ENCODE results near the gene BCL2. TPM values are rescaled to one million over a fixed set of nuclear protein-coding genes. Genes with fewer than 3 reads are reported as not detected.
"Not testable (repeated sequence)": the region's sequence is repeated elsewhere in the genome, so short reads cannot be mapped to it uniquely, and the experiment has no call there.

Gene BCL2
- total RNA-seq, 2 experiments from 2014 or later = 102 to 109 TPM

DNA sequence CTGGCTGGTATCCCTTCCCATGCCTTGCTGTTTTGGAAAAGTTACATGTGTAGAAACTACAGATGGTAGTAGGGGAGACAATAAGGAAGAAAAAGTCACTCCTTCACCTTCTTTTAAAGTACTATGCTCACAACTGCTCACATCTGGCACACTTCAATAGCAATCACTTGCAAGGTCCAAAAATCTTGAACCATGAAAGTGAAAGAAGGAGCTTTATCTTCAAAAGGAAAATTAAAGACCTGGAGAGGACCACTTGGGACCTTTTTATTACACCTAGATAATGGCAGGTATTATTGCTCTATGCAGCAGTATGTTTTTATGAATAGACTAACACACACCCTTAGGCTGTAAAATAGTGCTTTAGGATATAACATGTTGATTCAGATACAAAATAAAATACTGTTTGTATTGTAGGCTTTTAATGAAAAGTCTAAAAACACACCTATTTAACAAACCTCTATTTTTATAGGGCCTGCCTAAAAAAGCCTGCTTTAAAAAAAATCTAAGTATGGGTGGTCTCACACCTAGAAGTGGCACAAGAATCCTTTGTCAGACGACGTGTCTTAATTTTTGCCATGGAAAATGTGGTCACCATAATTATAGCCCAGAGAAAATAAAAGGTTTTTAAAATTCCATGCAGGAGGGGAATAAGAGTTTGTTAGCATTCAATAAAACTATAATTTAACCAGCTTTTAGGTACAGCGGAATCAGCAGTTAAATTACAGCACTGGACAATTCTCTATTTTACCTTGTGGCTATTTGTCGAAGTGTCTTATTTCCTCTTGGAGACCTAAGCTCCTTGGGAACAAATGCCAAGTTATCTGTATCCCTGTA is 124.0 kb downstream of the BCL2 start:
- Mint-ChIP-seq H3K4me3 (no peak overlapping the region), H3K36me3 (ENCODE audit: low read depth) (peaks cover 29% of the 10 kb centered on the region), H3K27me3 (no peaks in the 10 kb centered on the region), H3K9me3 (no peaks in the 10 kb centered on the region), H3K4me1 (peaks cover 29% of the 10 kb centered on the region), H3K27ac (peak overlapping the region; percentile 2)
- CTCF ChIA-PET = interaction anchor here (0.9 to 3.4 kb wide), 5 partner anchors 10 to 144 kb away, joined by 3 to 26 read pairs (median 3); partner anchors contain the start of gene BCL2
- POLR2A ChIA-PET = interaction anchor here (0.7 to 4.4 kb wide), 9 partner anchors 9 to 122 kb away, joined by 3 to 37 read pairs (median 16); no protein-coding TSS in a partner anchor
- no peak for DNase-seq

DNA sequence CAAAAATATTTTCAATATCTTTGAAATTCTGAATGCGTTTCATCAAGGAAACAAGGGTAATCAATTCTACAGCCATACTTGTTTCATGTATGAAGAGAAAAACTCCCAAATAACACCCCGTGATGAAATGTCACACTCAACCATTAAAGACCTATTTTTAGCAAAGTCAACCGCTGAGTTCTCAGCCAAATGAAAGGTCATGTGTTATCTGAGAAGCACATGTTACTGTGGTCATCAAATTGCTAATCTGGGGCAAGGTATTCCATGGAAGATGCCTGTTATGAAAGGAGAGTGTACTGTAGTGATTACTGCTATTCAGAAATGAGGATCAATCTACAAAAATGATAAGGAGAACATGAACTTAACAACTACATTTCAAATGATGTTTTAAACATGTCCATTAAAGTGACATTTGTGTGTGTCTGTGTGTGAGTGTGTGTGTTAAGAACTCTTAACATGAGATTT is 126.7 kb downstream of the BCL2 start:
- CTCF ChIA-PET = no interaction called here
- no peak overlapping the region for H3K27ac Mint-ChIP-seq
- peaks cover 46% of the 10 kb centered on the region for H3K4me1 Mint-ChIP-seq
- POLR2A ChIA-PET = interaction anchor here (1.8 to 2.1 kb wide), 2 partner anchors 31 to 125 kb away, joined by 4 to 5 read pairs; no protein-coding TSS in a partner anchor
- H3K27me3 Mint-ChIP-seq = no peaks in the 10 kb centered on the region
- H3K9me3 Mint-ChIP-seq = no peaks in the 10 kb centered on the region
- no peak overlapping the region for H3K4me3 Mint-ChIP-seq
- DNase-seq = no peak
- peaks cover 37% of the 10 kb centered on the region for H3K36me3 Mint-ChIP-seq (ENCODE audit: low read depth)

DNA sequence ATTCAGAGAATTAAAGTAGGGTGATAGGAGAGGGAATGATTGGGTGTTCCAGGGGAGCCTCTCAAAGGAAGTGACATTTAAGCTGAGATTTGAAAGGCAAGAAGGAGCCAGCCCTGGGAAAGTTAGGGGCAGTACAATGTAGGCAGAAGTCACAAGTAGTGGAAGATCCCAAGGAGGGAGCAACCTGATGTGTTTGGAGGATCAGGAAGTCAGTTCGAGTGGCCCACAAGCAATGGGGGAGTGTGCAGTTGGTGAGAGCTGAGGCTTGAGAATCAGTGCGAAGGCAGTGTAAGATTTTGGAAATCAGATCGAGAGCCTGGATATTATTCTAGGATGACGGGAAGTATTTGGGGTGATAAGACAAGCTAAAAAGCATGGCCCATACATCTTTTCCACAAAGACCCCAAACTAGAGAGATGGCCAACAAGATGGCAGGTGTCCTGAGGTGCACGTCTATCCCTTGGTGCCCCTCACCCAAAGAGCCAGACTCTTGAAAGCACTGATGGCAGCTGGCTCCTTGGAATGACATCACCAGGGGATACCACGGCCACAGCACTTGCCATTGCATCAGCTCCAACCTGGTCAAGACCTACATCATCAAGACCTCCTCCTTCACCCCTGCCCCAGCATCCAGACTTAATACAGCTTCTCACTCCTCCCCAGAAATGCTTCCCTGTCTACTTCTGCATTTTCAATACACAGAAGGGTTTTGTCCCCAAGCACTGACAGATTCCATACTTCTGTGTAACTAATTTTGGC is 127.3 kb downstream of the BCL2 start:
- no peak for DNase-seq
- Mint-ChIP-seq H3K9me3 (no peaks in the 10 kb centered on the region), H3K4me3 (no peak overlapping the region), H3K27ac (no peak overlapping the region), H3K27me3 (no peaks in the 10 kb centered on the region), H3K36me3 (ENCODE audit: low read depth) (peaks cover 40% of the 10 kb centered on the region), H3K4me1 (peaks cover 52% of the 10 kb centered on the region)
- POLR2A ChIA-PET = interaction anchor here (0.8 to 2.1 kb wide), 3 partner anchors 31 to 126 kb away, joined by 3 to 5 read pairs (median 4); no protein-coding TSS in a partner anchor
- CTCF ChIA-PET = no interaction called here

DNA sequence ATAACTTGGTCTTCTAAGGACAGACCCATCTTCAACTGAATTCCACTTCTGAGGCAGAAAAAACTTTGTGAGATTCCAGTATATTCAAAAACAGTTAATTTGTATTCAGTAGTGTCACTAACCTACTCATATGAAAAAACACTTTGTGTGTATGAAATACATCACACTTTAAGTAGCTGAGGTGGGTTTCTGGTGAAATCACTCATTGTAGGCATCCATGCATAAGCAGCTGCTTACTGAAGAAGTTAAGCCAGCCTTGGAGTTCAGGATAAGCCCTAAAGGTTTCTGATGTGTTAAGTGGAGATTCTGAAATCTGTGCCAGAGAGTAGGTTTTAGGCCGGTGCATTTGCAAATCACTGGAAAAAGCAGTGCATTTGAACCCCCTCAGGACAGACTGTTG is 128.2 kb downstream of the BCL2 start:
- Mint-ChIP-seq H3K27me3 (no peaks in the 10 kb centered on the region), H3K4me3 (no peak overlapping the region), H3K36me3 (ENCODE audit: low read depth) (peaks cover 45% of the 10 kb centered on the region), H3K27ac (no peak overlapping the region), H3K9me3 (no peaks in the 10 kb centered on the region), H3K4me1 (peaks cover 61% of the 10 kb centered on the region)
- ChIA-PET POLR2A (interaction anchor here (1.4 to 2.1 kb wide), 3 partner anchors 9 to 126 kb away, joined by 3 to 5 read pairs (median 4); no protein-coding TSS in a partner anchor), CTCF (no interaction called here)
- DNase-seq = no peak

DNA sequence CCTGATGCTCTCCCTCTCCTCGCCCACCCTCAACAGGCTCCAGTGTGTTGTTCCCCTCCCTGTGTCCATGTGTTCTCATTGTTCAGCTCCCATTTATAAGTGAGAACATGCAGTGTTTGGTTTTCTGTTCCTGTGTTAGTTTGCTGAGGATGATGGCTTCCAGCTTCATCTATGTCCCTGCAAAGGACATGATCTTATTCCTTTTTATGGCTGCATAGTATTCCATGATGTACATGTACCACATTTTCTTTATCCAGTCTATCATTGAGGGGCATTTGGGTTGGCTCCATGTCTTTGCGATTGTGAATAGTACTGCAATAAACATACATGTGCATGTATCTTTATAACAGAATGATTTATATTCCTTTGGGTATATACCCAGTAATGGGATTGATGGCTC is 128.7 kb downstream of the BCL2 start:
- peaks cover 45% of the 10 kb centered on the region for H3K36me3 Mint-ChIP-seq (ENCODE audit: low read depth)
- CTCF ChIA-PET, H3K27ac Mint-ChIP-seq, H3K9me3 Mint-ChIP-seq, H3K4me3 Mint-ChIP-seq, H3K27me3 Mint-ChIP-seq, DNase-seq: not testable (repeated sequence)
- H3K4me1 Mint-ChIP-seq = peaks cover 64% of the 10 kb centered on the region
- POLR2A ChIA-PET = interaction anchor here (1.4 to 2.1 kb wide), 3 partner anchors 8 to 127 kb away, joined by 3 to 5 read pairs (median 4); no protein-coding TSS in a partner anchor

DNA sequence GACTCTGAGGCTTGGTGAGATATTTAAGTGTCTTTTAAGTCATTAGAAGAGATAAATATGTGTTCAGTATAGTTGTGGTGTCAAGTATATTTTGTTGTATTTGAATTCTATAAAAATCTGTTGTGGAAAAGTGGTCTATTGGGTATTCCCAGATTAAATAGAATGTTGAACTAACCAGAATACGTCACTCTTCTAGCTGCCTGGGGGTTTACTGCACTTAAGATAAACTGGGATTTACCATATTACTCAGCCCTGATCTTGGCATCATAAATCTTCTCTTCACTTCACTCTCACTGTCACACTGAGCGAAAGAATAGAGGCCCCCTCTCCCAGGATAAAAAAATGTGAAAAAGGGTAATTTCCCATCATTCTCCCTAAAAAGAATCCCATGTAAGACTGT is 129.8 kb downstream of the BCL2 start:
- peaks cover 61% of the 10 kb centered on the region for H3K4me1 Mint-ChIP-seq
- ChIA-PET POLR2A (no interaction called here), CTCF (interaction anchor here (0.7 kb wide), 1 partner anchor 34 kb away, joined by 4 read pairs; no protein-coding TSS in a partner anchor)
- no peak overlapping the region for H3K27ac Mint-ChIP-seq
- no peaks in the 10 kb centered on the region for H3K9me3 Mint-ChIP-seq
- no peaks in the 10 kb centered on the region for H3K27me3 Mint-ChIP-seq
- H3K36me3 Mint-ChIP-seq (ENCODE audit: low read depth) = peaks cover 46% of the 10 kb centered on the region
- DNase-seq = no peak
- H3K4me3 Mint-ChIP-seq = no peak overlapping the region

DNA sequence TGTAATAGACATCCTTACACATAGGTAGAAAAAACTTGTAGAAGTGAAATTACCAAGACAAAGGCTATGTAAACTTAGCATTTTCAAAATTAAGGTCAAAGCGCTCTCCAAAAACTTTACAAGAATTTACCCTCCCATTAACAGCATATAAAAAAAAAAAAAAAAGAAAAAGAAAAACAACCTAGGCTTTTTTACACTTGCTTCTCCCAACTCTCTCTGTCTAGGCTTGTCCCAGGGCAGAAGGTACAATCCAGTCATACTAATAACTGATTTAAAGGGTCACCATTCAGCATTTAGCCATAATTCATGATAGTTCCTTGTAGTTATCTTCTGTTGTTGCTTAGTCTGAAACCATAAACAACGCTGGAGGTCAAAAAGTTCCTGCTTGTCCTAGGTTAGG is 130.5 kb downstream of the BCL2 start:
- H3K4me1 Mint-ChIP-seq = peaks cover 67% of the 10 kb centered on the region
- ChIA-PET POLR2A (interaction anchor here (0.7 kb wide), 1 partner anchor 309 kb away, joined by 3 read pairs; no protein-coding TSS in a partner anchor), CTCF (interaction anchor here (0.7 kb wide), 1 partner anchor 33 kb away, joined by 4 read pairs; no protein-coding TSS in a partner anchor)
- no peaks in the 10 kb centered on the region for H3K27me3 Mint-ChIP-seq
- H3K4me3 Mint-ChIP-seq = no peak overlapping the region
- no peak for DNase-seq
- no peak overlapping the region for H3K27ac Mint-ChIP-seq
- H3K9me3 Mint-ChIP-seq = no peaks in the 10 kb centered on the region
- peaks cover 48% of the 10 kb centered on the region for H3K36me3 Mint-ChIP-seq (ENCODE audit: low read depth)

DNA sequence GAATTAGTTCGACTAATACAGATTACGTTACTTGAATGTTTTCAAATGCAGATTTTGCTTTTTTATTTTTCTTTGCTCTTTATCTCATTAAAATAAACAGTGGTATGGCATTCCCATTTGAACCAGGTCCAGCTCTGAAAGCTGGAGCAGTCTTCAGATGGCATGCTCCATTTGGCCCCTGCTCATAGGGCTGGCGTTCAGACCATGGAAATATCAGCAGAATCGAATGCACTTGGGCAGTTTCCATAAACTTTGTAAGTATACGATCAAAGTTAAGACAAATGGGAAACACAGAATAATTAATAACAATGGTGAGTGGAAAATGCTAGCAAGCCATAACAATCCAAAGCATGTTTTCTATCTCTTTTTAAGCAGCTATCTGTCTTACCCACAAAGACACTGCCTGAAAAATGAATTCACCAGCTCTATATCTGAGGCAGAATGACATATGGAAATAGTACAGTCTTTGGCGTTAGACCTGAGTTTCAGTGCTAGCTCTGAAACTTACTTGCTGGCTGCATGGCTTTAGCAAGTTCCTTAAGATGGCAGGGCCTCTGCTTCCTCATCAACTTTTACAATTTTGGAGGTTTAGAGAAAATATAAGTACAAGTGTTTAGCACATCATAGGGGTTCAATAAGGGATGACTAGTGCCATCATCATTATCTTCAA is 131.6 kb downstream of the BCL2 start:
- Mint-ChIP-seq H3K4me3 (no peak overlapping the region), H3K4me1 (peaks cover 70% of the 10 kb centered on the region), H3K9me3 (no peaks in the 10 kb centered on the region), H3K36me3 (ENCODE audit: low read depth) (peaks cover 45% of the 10 kb centered on the region), H3K27me3 (no peaks in the 10 kb centered on the region), H3K27ac (no peak overlapping the region)
- POLR2A ChIA-PET = interaction anchor here (0.9 to 1.6 kb wide), 4 partner anchors 9 to 126 kb away, joined by 3 to 7 read pairs (median 4); no protein-coding TSS in a partner anchor
- DNase-seq = no peak
- CTCF ChIA-PET = interaction anchor here (2.8 kb wide), 1 partner anchor 131 kb away, joined by 10 read pairs; the partner anchor contains the start of gene BCL2

DNA sequence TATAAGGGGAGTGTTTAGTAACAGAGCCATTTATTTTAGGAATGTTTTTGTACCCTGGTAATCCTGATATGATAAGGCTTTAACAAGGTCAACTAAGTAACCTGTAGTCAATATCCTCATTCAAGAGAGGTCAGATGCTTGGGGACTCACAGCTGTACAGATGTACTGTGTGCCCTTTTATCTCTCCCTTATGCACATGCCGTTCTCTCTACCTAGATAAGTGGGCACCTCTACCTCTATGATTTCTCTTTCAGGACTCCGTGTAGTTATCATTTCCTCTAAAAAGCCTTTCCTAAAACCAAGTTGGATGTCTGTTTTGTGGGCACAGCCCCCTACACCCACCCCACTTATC is 132.4 kb downstream of the BCL2 start:
- no peak overlapping the region for H3K27ac Mint-ChIP-seq
- no peak for DNase-seq
- no peaks in the 10 kb centered on the region for H3K27me3 Mint-ChIP-seq
- peaks cover 71% of the 10 kb centered on the region for H3K4me1 Mint-ChIP-seq
- no peak overlapping the region for H3K4me3 Mint-ChIP-seq
- POLR2A ChIA-PET = interaction anchor here (0.9 to 1.8 kb wide), 5 partner anchors 8 to 125 kb away, joined by 3 to 7 read pairs (median 4); no protein-coding TSS in a partner anchor
- H3K36me3 Mint-ChIP-seq (ENCODE audit: low read depth) = peaks cover 47% of the 10 kb centered on the region
- CTCF ChIA-PET = interaction anchor here (2.8 kb wide), 1 partner anchor 132 kb away, joined by 10 read pairs; the partner anchor contains the start of gene BCL2
- no peaks in the 10 kb centered on the region for H3K9me3 Mint-ChIP-seq

DNA sequence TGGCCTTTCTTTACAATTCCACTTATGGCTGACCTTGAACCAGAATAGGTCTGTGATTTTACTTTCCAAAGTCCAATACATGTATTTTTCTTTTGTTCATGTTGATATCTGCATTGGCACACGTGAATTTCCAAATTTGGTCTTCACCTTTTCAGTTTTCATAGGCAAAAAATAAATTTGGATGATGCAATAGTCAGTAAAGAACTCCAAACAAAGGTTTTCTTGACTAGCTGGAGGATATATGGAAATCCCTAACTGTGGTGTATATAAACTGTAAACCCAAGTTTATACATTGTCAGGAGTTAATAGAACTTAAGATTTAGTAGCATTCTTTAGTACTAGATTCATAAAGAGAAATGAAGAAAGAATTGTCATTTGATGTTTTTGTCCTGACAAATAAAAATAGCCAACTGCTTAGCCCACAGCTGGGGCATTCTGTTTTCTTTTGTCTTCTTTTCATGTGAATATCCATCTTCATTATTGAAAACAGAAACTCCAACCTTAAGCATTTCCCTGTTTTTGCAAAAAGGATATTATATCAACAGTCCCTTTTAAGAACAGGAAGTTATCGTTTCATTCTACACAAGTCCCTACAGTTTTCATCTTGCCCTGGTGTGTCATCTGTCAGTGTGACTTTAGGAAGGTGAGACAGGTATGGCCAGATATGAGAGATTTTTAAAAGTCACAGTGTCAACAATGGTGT is 132.9 kb downstream of the BCL2 start:
- DNase-seq = no peak
- H3K4me1 Mint-ChIP-seq = peaks cover 72% of the 10 kb centered on the region
- H3K27me3 Mint-ChIP-seq = no peaks in the 10 kb centered on the region
- no peak overlapping the region for H3K4me3 Mint-ChIP-seq
- POLR2A ChIA-PET = interaction anchor here (0.7 to 1.8 kb wide), 5 partner anchors 8 to 34 kb away, joined by 3 to 7 read pairs (median 4); no protein-coding TSS in a partner anchor
- H3K9me3 Mint-ChIP-seq = no peaks in the 10 kb centered on the region
- CTCF ChIA-PET = interaction anchor here (1.0 to 2.8 kb wide), 4 partner anchors 10 to 132 kb away, joined by 3 to 10 read pairs (median 3); partner anchors contain the start of gene BCL2
- peaks cover 47% of the 10 kb centered on the region for H3K36me3 Mint-ChIP-seq (ENCODE audit: low read depth)
- H3K27ac Mint-ChIP-seq = no peak overlapping the region

DNA sequence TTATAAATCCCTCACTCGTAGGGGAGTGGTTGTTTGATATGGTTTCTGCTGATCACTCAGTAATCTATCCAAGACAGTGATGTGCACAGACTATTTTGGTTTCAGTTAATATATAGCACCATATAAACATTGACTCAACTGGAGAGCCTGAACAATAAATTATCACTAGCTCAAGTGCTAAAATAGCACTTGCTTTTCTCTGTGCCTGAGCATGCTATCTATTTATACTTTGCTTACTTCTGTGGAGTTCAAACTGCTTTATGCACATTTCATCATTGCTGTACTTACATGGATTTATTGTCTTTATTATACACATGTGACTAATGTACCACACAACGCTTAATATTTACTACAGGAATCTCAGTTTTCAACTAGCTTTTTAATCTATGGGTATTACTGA is 133.6 kb downstream of the BCL2 start:
- Mint-ChIP-seq H3K4me1 (peaks cover 78% of the 10 kb centered on the region), H3K4me3 (no peak overlapping the region), H3K9me3 (no peaks in the 10 kb centered on the region), H3K27me3 (no peaks in the 10 kb centered on the region), H3K36me3 (ENCODE audit: low read depth) (peaks cover 46% of the 10 kb centered on the region), H3K27ac (no peak overlapping the region)
- no peak for DNase-seq
- CTCF ChIA-PET = interaction anchor here (1.0 to 2.8 kb wide), 4 partner anchors 10 to 133 kb away, joined by 3 to 10 read pairs (median 3); partner anchors contain the start of gene BCL2
- POLR2A ChIA-PET = interaction anchor here (0.7 to 1.8 kb wide), 5 partner anchors 9 to 54 kb away, joined by 3 to 7 read pairs (median 3); no protein-coding TSS in a partner anchor

Data from activated CD4-positive, alpha-beta memory T cell treated with anti-CD3 and anti-CD28 coated beads, Interleukin-2, amount 10 ng/mL, durations not matched to agents 7 days and 5 days (primary cell).